ENCODE data around the gene SIPA1L3. TPM values are rescaled to one million over a fixed set of nuclear protein-coding genes. Genes with fewer than 3 reads are reported as not detected.

Gene SIPA1L3
- total RNA-seq, 1 experiment from 2014 or later = 66.3 TPM

DNA sequence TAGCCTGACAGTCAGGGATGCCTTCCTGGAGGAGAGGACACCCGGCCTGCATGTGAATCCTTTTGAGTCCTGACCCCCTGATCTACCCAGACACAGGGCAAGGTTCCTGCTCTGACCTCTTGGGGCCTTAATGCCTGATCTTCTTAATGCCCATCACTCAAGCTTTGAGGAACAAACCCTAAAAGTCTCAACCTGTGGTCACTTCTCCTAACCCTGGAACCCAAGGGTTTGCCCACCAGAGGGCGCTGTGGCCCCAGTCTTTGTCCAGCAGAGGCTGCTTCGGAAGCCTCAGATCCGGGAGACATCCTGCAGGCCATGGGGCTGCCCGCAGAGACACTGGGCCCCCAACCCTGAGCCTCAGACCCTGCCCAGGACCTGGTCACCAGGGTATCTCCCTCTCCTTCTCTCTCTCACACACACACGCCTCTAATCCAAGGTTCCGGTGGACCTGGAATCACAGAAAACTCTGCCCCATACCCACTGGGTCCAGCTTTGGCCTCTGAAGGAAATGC is 326.8 kb downstream of the SIPA1L3 start:
- in situ Hi-C loops (cut with HindIII; ENCODE audit: low pct_unique_long_range_greater_than_20kb, low sequenced_read_pairs) = no loop called here
- H3K27ac ChIP-seq (ENCODE audit: low read length) = no peak overlapping the region
- DNase-seq (ENCODE audit: low read depth, low spot score) (no peak), ATAC-seq (peak; percentile 80)
- ChIA-PET POLR2A (interaction anchor here (0.6 kb wide), 1 partner anchor 69 kb away, joined by 12 read pairs; no protein-coding TSS in a partner anchor), CTCF (interaction anchor here (0.5 to 1.1 kb wide), 4 partner anchors 10 to 333 kb away, joined by 3 to 15 read pairs (median 4); no protein-coding TSS in a partner anchor)
- no peak for TF ChIP-seq POLR2AphosphoS5 (IDR thresholded peaks at IDR 0.05; ENCODE audit: low read depth, low read length)
- TF ChIP-seq, protein P1, sequence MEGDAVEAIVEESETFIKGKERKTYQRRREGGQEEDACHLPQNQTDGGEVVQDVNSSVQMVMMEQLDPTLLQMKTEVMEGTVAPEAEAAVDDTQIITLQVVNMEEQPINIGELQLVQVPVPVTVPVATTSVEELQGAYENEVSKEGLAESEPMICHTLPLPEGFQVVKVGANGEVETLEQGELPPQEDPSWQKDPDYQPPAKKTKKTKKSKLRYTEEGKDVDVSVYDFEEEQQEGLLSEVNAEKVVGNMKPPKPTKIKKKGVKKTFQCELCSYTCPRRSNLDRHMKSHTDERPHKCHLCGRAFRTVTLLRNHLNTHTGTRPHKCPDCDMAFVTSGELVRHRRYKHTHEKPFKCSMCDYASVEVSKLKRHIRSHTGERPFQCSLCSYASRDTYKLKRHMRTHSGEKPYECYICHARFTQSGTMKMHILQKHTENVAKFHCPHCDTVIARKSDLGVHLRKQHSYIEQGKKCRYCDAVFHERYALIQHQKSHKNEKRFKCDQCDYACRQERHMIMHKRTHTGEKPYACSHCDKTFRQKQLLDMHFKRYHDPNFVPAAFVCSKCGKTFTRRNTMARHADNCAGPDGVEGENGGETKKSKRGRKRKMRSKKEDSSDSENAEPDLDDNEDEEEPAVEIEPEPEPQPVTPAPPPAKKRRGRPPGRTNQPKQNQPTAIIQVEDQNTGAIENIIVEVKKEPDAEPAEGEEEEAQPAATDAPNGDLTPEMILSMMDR (IDR thresholded peaks at IDR 0.05) = peak; percentile 95
- TF ChIP-seq, protein P2, sequence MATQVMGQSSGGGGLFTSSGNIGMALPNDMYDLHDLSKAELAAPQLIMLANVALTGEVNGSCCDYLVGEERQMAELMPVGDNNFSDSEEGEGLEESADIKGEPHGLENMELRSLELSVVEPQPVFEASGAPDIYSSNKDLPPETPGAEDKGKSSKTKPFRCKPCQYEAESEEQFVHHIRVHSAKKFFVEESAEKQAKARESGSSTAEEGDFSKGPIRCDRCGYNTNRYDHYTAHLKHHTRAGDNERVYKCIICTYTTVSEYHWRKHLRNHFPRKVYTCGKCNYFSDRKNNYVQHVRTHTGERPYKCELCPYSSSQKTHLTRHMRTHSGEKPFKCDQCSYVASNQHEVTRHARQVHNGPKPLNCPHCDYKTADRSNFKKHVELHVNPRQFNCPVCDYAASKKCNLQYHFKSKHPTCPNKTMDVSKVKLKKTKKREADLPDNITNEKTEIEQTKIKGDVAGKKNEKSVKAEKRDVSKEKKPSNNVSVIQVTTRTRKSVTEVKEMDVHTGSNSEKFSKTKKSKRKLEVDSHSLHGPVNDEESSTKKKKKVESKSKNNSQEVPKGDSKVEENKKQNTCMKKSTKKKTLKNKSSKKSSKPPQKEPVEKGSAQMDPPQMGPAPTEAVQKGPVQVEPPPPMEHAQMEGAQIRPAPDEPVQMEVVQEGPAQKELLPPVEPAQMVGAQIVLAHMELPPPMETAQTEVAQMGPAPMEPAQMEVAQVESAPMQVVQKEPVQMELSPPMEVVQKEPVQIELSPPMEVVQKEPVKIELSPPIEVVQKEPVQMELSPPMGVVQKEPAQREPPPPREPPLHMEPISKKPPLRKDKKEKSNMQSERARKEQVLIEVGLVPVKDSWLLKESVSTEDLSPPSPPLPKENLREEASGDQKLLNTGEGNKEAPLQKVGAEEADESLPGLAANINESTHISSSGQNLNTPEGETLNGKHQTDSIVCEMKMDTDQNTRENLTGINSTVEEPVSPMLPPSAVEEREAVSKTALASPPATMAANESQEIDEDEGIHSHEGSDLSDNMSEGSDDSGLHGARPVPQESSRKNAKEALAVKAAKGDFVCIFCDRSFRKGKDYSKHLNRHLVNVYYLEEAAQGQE (IDR thresholded peaks at IDR 0.05; ENCODE audit: insufficient read depth in 1 of 2, low read depth in 2 of 2, low read length in 1 of 2) = no peak
- no peak for TF ChIP-seq TCF7L2 (IDR thresholded peaks at IDR 0.05; ENCODE audit: low read depth, low read length)
- 0 out of 2 replicates have a peak, but pooled peaks cover 3% of the 10 kb centered on the region for H3K4me1 ChIP-seq (ENCODE audit: control insufficient read depth, insufficient read depth, low read length)
- H3K36me3 ChIP-seq (ENCODE audit: control insufficient read depth, insufficient read depth, low read length) = no peaks in the 10 kb centered on the region
- H3K9me3 ChIP-seq (ENCODE audit: control insufficient read depth, insufficient read depth, low read depth, low read length) = no peaks in the 10 kb centered on the region
- intact Hi-C loops (cut with micrococcal nuclease; ENCODE audit: unreplicated experiment) = loop anchor here (1.0 kb wide), 1 partner anchor 102 kb away; the partner anchor contains the start of gene CATSPERG
- H3K27me3 ChIP-seq (ENCODE audit: control insufficient read depth, insufficient read depth, low read length) = peaks cover 2% of the 10 kb centered on the region; the same call in 1 of the 2 replicates
- BruUV-seq (replicated peaks) = no TSS peak
- H3K4me3 ChIP-seq (ENCODE audit: low read depth in 2 of 2, low read length in 2 of 2) = no peak overlapping the region

DNA sequence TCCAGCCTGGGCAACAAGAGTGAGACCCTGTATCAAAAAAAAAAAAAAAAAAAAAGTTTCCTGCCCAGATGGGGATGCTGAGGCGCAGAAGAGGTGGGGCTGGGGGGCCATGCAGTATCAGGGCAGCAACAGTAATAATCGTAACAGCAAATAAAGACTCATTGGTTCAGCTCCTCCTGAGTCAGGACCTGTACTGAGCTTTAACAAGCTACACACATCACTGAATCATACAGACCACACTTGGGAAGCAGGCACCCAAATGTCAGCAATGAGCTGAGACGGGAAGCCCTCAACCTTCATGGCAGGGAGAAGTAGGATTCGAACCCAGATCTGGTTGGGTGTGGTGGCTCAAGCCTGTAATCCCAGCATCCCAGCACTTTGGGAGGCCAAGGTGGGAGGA is 327.6 kb downstream of the SIPA1L3 start:
- DNase-seq (ENCODE audit: low read depth, low spot score) = no peak
- Histone ChIP-seq H3K9me3 (ENCODE audit: control insufficient read depth, insufficient read depth, low read depth, low read length) (no peaks in the 10 kb centered on the region), H3K27ac (ENCODE audit: low read length) (no peak overlapping the region), H3K27me3 (ENCODE audit: control insufficient read depth, insufficient read depth, low read length) (peaks cover 2% of the 10 kb centered on the region; the same call in 1 of the 2 replicates), H3K36me3 (ENCODE audit: control insufficient read depth, insufficient read depth, low read length) (no peaks in the 10 kb centered on the region), H3K4me3 (ENCODE audit: low read depth in 2 of 2, low read length in 2 of 2) (no peak overlapping the region), H3K4me1 (ENCODE audit: control insufficient read depth, insufficient read depth, low read length) (0 out of 2 replicates have a peak, but pooled peaks cover 3% of the 10 kb centered on the region)
- ChIA-PET CTCF (interaction anchor here (0.7 to 1.1 kb wide), 5 partner anchors 8 to 332 kb away, joined by 4 to 12 read pairs (median 10); partner anchors contain the start of genes CATSPERG and PPP1R14A), POLR2A (interaction anchor here (0.7 kb wide), 1 partner anchor 8 kb away, joined by 5 read pairs; no protein-coding TSS in a partner anchor)
- TF ChIP-seq, protein P2 (IDR thresholded peaks at IDR 0.05; ENCODE audit: insufficient read depth in 1 of 2, low read depth in 2 of 2, low read length in 1 of 2) = no peak
- no peak for TF ChIP-seq POLR2AphosphoS5 (IDR thresholded peaks at IDR 0.05; ENCODE audit: low read depth, low read length)
- no peak for TF ChIP-seq SIN3A (IDR thresholded peaks at IDR 0.05; ENCODE audit: borderline replicate concordance, insufficient read depth, low read depth, low read length)
- TF ChIP-seq TCF7L2 (IDR thresholded peaks at IDR 0.05; ENCODE audit: low read depth, low read length) = no peak
- TF ChIP-seq, protein P1 (IDR thresholded peaks at IDR 0.05) = no peak
- BruUV-seq (replicated peaks) = no TSS peak
- intact Hi-C loops (cut with micrococcal nuclease; ENCODE audit: unreplicated experiment) (no loop called here), in situ Hi-C loops (cut with HindIII; ENCODE audit: low pct_unique_long_range_greater_than_20kb, low sequenced_read_pairs) (no loop called here)
- ATAC-seq = no peak

All from Panc1 (cell line).